ENCODE results near the gene RNF14. TPM values are rescaled to one million over a fixed set of nuclear protein-coding genes. Genes with fewer than 3 reads are reported as not detected.
"Not testable (repeated sequence)": the region's sequence is repeated elsewhere in the genome, so short reads cannot be mapped to it uniquely, and the experiment has no call there.

RNF14 gene
- polyA plus RNA-seq, 3 donors: 17.8 to 35.5 (median 25.9) TPM

GRCh38 chr5:142032150-142032549 is 63.2 kb downstream of the RNF14 start:
- H3K27ac ChIP-seq (ENCODE audit: low read depth, low read length): no peak overlapping the region
- 87 to 95% (median 93%) methylated on average over 2 of the region's 2 CpGs for WGBS, 3 donors

GRCh38 chr5:142032747-142033631 is 64.1 kb downstream of the RNF14 start:
- no peak overlapping the region for H3K27ac ChIP-seq (ENCODE audit: low read depth, low read length)
- 65 to 73% (median 72%) methylated on average over 19 of the region's 19 CpGs for WGBS, 3 donors

DNA sequence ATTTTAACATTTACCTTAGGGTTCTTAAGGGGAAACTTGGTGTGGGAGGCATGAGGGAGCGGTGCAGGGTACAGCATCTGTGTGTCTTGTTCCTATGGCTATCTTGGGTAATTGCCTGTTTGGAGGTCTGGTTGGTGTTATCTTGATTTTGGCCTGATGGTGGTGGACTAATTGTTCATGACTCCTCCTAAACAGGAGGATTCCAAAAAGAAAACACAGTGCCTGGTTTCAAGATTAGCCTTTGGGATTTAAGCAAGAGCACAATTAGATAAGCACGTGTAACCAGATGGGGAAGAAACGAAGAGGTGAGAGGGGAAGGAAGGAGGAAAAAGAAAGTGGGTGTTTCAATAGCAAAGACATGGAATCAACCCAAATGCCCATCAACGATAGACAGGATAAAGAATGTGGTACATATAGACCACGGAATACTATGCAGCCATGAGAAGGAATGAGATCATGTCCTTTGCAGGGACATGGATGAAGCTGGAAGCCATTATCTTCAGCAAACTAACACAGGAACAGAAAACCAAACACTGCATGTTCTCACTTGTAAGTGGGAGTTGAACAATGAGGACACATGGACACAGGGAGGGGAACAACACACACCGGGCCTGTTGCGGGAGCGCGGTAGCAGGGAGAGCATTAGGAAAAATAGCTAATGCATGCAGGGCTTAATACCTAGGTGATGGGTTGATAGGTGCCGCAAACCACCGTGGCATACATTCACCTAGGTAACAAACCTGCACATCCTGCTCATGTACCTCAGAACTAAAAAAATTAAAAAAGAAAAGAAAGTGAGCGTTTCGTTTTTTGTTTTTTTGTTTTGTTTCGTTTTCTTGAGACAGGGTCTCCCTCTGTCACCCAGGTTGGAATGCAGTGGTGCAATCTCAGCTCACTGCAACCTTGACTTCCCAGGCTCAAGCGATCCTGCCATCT is 65.0 kb downstream of the RNF14 start:
- not testable (repeated sequence) for H3K27ac ChIP-seq (ENCODE audit: low read depth, low read length)
- WGBS, 3 donors: 87 to 89% (median 89%) methylated on average over 15 of the region's 15 CpGs

DNA sequence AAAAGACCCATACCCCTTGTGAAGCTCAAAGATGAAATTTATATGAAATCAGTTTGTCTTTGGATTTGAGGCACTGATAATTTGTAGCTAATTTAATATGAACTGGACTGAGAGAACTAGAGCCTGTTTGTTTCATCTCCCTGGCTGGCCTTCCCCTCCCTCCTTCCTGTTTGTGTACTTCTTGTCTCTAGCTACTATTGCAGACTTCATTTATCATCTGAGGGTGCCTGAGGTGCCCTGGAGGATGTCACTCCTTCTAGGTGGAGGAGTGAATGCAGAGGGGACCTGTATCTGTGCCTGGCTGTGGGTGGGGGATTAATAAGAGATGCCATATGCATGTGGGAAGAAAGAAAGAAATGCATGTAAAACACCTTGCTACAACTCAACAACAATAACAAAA is 66.1 kb downstream of the RNF14 start:
- H3K27ac ChIP-seq (ENCODE audit: low read depth, low read length): no peak overlapping the region

DNA sequence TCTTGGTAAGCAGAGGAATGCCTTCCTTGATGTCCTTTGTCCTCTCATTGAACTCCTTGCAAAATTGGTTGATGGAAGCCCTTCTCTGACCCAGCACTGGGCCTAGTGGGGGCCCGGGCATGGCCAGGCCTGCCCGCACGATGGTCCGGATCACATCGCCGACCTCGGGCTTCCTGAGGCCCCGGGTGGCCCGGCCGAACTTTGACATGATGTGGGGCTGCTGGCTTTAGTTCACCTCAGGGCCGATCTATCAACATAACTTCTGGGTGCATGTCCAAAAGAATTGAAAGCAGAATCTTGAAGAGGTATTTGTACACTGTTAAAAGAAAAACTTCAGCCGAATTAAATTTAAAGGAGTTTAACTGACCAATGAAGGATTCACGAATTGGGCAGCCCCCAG is 68.0 kb downstream of the RNF14 start:
- 91 to 93% (median 92%) methylated on average over 13 of the region's 13 CpGs for WGBS, 3 donors
- no peak overlapping the region for H3K27ac ChIP-seq (ENCODE audit: low read depth, low read length)

GRCh38 chr5:142037599-142037998 is 68.7 kb downstream of the RNF14 start:
- WGBS, 3 donors: 85 to 97% (median 95%) methylated on average over 3 of the region's 3 CpGs
- H3K27ac ChIP-seq (ENCODE audit: low read depth, low read length): not testable (repeated sequence)

GRCh38 chr5:142038735-142039134 is 69.8 kb downstream of the RNF14 start:
- no peak overlapping the region for H3K27ac ChIP-seq (ENCODE audit: low read depth, low read length)
- 96 to 100% (median 98%) methylated on average over 2 of the region's 2 CpGs for WGBS, 3 donors

Other genes starting within 250 kb of the RNF14 start
- 10 to 100 TPM; 13.7 to 26.7 (median 17.4) TPM for gene PCDH1, start 90.7 kb upstream of the RNF14 start, polyA plus RNA-seq
- gene DELE1, start 45.2 kb upstream of the RNF14 start, polyA plus RNA-seq: 10 to 100 TPM; 29.9 to 47.0 (median 35.0) TPM
- gene PCDH12, start 10.9 kb upstream of the RNF14 start, polyA plus RNA-seq: 1 to 10 TPM in 2 of 3 donors, under 1 TPM in 1; 0.89 to 5.0 (median 2.7) TPM
- gene GNPDA1, start 43.9 kb downstream of the RNF14 start, polyA plus RNA-seq: 10 to 100 TPM in 2 of 3 donors, 1 to 10 TPM in 1; 6.4 to 36.1 (median 10.3) TPM
- gene NDFIP1, start 139.7 kb downstream of the RNF14 start, polyA plus RNA-seq: 10 to 100 TPM; 36.8 to 50.8 (median 38.6) TPM

Data from adipose tissue (tissue), 3 donors.